Cerebellar nuclear complex (tissue), 1 donor: Measurements from ENCODE around the gene AKAP17A.
"Not testable (repeated sequence)": the region's sequence is repeated elsewhere in the genome, so short reads cannot be mapped to it uniquely, and the experiment has no call there.

Experiments used
- DNase-seq, 2 experiments: peaks; one replicate each; lab custom pipeline; 2025; lab: John Stamatoyannopoulos, UW

Gene AKAP17A

GRCh38 chrX:1602299-1602698 is 10.9 kb downstream of the AKAP17A start:
- DNase-seq = no peak

GRCh38 chrX:1606496-1606895 is 15.1 kb downstream of the AKAP17A start:
- DNase-seq = no peak

- DNase-seq = no peak
Observed at GRCh38 chrX:1609311-1609710, 17.9 kb downstream of the AKAP17A start.

- DNase-seq = no peak
Observed at GRCh38 chrX:1609762-1610161, 18.4 kb downstream of the AKAP17A start.

- DNase-seq = no peak
Observed at GRCh38 chrX:1610166-1610565, 18.8 kb downstream of the AKAP17A start.

GRCh38 chrX:1610736-1611135 is 19.3 kb downstream of the AKAP17A start:
- no peak for DNase-seq

GRCh38 chrX:1612641-1613286 is 21.4 kb downstream of the AKAP17A start:
- DNase-seq = no peak

GRCh38 chrX:1614927-1615326 is 23.5 kb downstream of the AKAP17A start, which contains the start of gene ASMT:
ASMT (plus strand) TSS chrX:1615059; CDS start chrX:1615200, 141 bp downstream.
- DNase-seq = no peak

- DNase-seq = no peak
Observed at GRCh38 chrX:1618689-1619088, 27.3 kb downstream of the AKAP17A start.

GRCh38 chrX:1623691-1624090 is 32.3 kb downstream of the AKAP17A start:
- DNase-seq = no peak

GRCh38 chrX:1624158-1624860 is 32.9 kb downstream of the AKAP17A start:
- not testable (repeated sequence) for DNase-seq

GRCh38 chrX:1624861-1625215 is 33.4 kb downstream of the AKAP17A start:
- not testable (repeated sequence) for DNase-seq

GRCh38 chrX:1629244-1629643 is 37.8 kb downstream of the AKAP17A start:
- no peak for DNase-seq

GRCh38 chrX:1646009-1646408 is 54.6 kb downstream of the AKAP17A start:
- DNase-seq = no peak

GRCh38 chrX:1649621-1650020 is 58.2 kb downstream of the AKAP17A start:
- DNase-seq = no peak
